Ovary (tissue), 3 donors: ENCODE results near the gene KCNMA1.

Experiments
- CTCF ChIP-seq, 3 donors: fragments of 450-650 bp in 2 of 3; fragments of 200-600 bp in 1 of 3; IDR thresholded peaks; one replicate each; pipeline versions ENCODE4 v1.5.1 to v1.8.0; 2016 to 2022; ENCODE audit warnings: antibody characterized with exemption in 3 of 3, mild to moderate bottlenecking in 1 of 3
- POLR2A ChIP-seq: fragments of 450-650 bp; IDR thresholded peaks from one replicate; pipeline ENCODE4 v1.6.1; 2017; ENCODE audit warnings: antibody characterized with exemption, mild to moderate bottlenecking, moderate library complexity
- donor health status: DM: no; HTN: no; CAD: no.

DNA sequence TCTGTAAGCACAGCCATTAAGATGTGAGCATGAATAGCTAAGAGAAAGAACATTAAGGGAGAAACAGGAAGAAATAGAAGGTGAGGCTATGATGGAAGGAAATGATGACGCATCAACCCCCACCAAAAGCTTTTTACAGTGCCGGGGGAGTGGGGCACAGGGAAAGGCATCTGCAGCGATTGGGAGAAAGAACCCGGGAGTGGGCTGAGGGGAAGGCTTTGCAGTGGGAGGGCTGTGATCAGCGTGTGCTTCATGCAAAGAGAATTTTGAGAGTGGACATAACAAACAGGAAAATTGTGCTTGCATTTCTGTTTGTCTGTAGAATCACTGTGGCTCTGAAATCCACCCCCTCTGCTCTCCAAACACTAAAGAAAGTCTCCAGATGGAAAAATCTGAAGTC lies 250.8 kb downstream of the KCNMA1 start:
- no peak for TF ChIP-seq CTCF (IDR thresholded peaks at IDR 0.05)
- TF ChIP-seq POLR2A: no peak
